K562 (cell line): ENCODE data around the gene PLPPR2. TPM values are rescaled to one million over a fixed set of nuclear protein-coding genes. Genes with fewer than 3 reads are reported as not detected.

Experiments used
- HNRNPK ChIP-seq: fragments of 200-400 bp; formaldehyde crosslinking; IDR thresholded peaks from one replicate; pipeline ENCODE4 v1.6.1; 2018; ENCODE audit warnings: mild to moderate bottlenecking, low read depth, low read length; ENCODE audit not compliant: poor library complexity, severe bottlenecking
- NFIX ChIP-seq: fragments of 250-450 bp; sonication (Bioruptor Pico); IDR thresholded peaks from 2 replicates; pipeline ENCODE4 v1.4.0; 2020; ENCODE audit warnings: low read depth, mild to moderate bottlenecking, moderate library complexity
- PHF8 ChIP-seq: fragments of 200-600 bp; sonication (generic); IDR thresholded peaks from 2 replicates; pipeline ENCODE4 v1.6.1; 2012; ENCODE audit warnings: mixed run types, mild to moderate bottlenecking, inconsistent platforms, low read length, moderate library complexity, borderline replicate concordance
- RB1 ChIP-seq: fragments of 450-650 bp; IDR thresholded peaks from 2 replicates; pipeline ENCODE4 v1.6.1; 2017; ENCODE audit warnings: low read depth, mild to moderate bottlenecking
- RFX5 ChIP-seq: IDR thresholded peaks from 2 replicates; pipeline ENCODE4 v1.6.1; 2011; ENCODE audit warnings: low read depth, mild to moderate bottlenecking, improper control_type of control experiment, low read length
- SRSF1 ChIP-seq: fragments of 200-400 bp; formaldehyde crosslinking; IDR thresholded peaks from 2 replicates; pipeline ENCODE4 v1.6.1; 2017; ENCODE audit warnings: mild to moderate bottlenecking, low read depth, low read length, moderate library complexity
- SRSF3 ChIP-seq: fragments of 200-400 bp; formaldehyde crosslinking; IDR thresholded peaks from 2 replicates; pipeline ENCODE4 v1.6.1; 2016; ENCODE audit warnings: mild to moderate bottlenecking, low read length, moderate library complexity; ENCODE audit not compliant: insufficient read depth
- SRSF7 ChIP-seq: fragments of 200-400 bp; formaldehyde crosslinking; optimal IDR thresholded peaks from 2 replicates; pipeline ENCODE3; 2017; ENCODE audit warnings: mild to moderate bottlenecking, low read depth, low read length
- TEAD4 ChIP-seq, 2 experiments: sonication (generic) in 1 of 2; formaldehyde crosslinking in 1 of 2; IDR thresholded peaks; 2 replicates each; pipeline versions ENCODE4 v1.6.1 to v1.8.0; 2012 to 2022; ENCODE audit warnings: borderline replicate concordance in 1 of 2, inconsistent platforms in 1 of 2, low read length in 1 of 2, mild to moderate bottlenecking in 1 of 2, missing genetic modification reagents in 1 of 2
- XRCC5 ChIP-seq: fragments of 200-400 bp; formaldehyde crosslinking; IDR thresholded peaks from 2 replicates; pipeline ENCODE4 v1.6.1; 2017; ENCODE audit warnings: low read depth, mild to moderate bottlenecking, low read length
- ZNF121 ChIP-seq: sonication (generic); formaldehyde crosslinking; conservative IDR thresholded peaks from 2 replicates; pipeline ENCODE4 v1.8.0; 2022; ENCODE audit warnings: missing genetic modification reagents
- ZNF175 ChIP-seq: fragments of 200-800 bp; sonication (Bioruptor generic); IDR thresholded peaks from 2 replicates; pipeline ENCODE4 v1.6.1; 2016; ENCODE audit warnings: low read depth, mild to moderate bottlenecking, missing genetic modification characterization, missing compliant biosample characterization
- ZNF778 ChIP-seq: fragments of 450-650 bp; formaldehyde crosslinking; IDR thresholded peaks from 2 replicates; pipeline ENCODE4 v1.4.0; 2020; ENCODE audit warnings: mild to moderate bottlenecking, moderate library complexity
- polyA plus RNA-seq, 8 experiments: library from polyadenylated mRNA; depleted of rRNA in 4 of 8; stranded (reverse) in 5 of 8; unstranded in 3 of 8; fragments of >200 nt; fragmentation: Nextera tagmentation in 2 of 8; fragmentation: Illumina TruSeq in 1 of 8; extraction: Ambion mirVana in 2 of 8; extraction: Trizol in 1 of 8; gene quantifications; 2 replicates each; pipeline versions ENCODE4 v1.2.1 to v1.2.3, GENCODE V29; 2011 to 2014; ENCODE audit warnings: inconsistent platforms in 1 of 8, missing spikeins in 1 of 8
- total RNA-seq, 7 experiments: library from RNA; depleted of rRNA in 6 of 7; stranded (reverse); fragments of >200 nt in 6 of 7; fragmentation: Illumina TruSeq in 2 of 7; extraction: Trizol in 2 of 7; gene quantifications; 2 replicates each; pipeline versions ENCODE4 v1.2.1 to v1.2.3, GENCODE V29; 2011 to 2021; ENCODE audit warnings: low replicate concordance in 1 of 7
- TF ChIP-seq, protein P1 (sequence below), 2 experiments: fragments of 150-350 bp in 1 of 2; IDR thresholded peaks; 2 replicates each; pipeline ENCODE4 v1.6.1; 2012 to 2016; ENCODE audit warnings: low read depth in 2 of 2, low read length in 2 of 2, mild to moderate bottlenecking in 1 of 2, moderate library complexity in 1 of 2
- TF ChIP-seq, protein P2 (sequence below): sonication (generic); formaldehyde crosslinking; IDR thresholded peaks from 2 replicates; pipeline ENCODE4 v1.9.0; 2022; ENCODE audit warnings: mild to moderate bottlenecking, missing genetic modification reagents
- TF ChIP-seq, protein P3 (sequence below), 3 experiments: fragments of 200-800 bp in 1 of 3; sonication (Bioruptor generic) in 1 of 3; sonication (generic) in 1 of 3; formaldehyde crosslinking in 1 of 3; IDR thresholded peaks; 2 replicates each; pipeline versions ENCODE4 v1.6.1 to v1.8.0; 2016 to 2022; ENCODE audit warnings: mild to moderate bottlenecking in 2 of 3, missing compliant biosample characterization in 2 of 3, missing genetic modification characterization in 2 of 3, missing genetic modification reagents in 1 of 3
- TF ChIP-seq, protein P4 (sequence below): sonication (generic); IDR thresholded peaks from 2 replicates; pipeline ENCODE4 v1.6.1; 2016
- TF ChIP-seq, protein P5 (sequence below): fragments of 450-650 bp; formaldehyde crosslinking; IDR thresholded peaks from 2 replicates; pipeline ENCODE4 v1.4.0; 2020; ENCODE audit warnings: mild to moderate bottlenecking

PLPPR2 gene
- total and polyA plus RNA-seq, 9 of the 15 experiments (the other 6 are each of a cell fraction or from before 2014, with no cell fraction given) = 0.49 to 15.9 (median 3.4) TPM

DNA sequence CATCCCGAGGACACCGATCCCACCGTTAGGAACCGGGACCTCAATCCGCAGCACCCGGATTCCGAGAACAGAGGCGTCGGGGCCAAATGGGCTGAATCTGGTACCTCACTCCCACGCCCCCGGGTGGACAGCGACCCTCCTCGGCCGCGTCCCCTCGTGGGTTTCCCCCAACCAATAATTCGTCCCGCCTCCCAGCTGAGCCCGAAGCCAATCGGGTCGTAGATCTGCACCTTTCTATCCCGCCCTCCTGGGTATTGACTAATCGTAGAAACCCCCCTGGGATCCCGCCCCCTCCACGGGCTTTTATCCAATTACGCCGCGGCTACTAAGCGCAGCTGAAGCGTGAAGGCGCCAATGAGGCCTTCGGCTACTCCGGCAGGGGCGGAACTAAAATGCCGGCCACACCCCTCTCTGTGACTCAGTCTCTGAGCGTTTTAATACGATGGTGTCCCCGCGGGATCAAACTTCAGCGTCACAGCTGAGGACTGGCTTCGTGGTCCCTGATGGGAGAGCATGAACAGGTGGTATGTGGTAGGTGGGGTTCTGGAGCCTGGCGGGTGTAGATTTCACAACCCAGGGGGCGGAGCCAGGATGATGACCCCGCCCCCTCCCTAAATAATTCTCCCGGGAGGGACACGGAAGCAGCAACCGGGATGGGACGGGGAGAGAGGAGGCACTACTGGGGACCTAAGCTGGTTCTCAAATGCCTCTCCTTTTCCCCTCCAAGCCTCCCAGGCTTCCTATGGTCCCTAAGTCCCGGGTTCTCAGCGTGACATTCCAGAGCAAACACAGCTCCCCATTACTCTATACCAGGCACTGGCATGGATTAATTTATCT lies 8.9 kb upstream of the PLPPR2 start, which contains the start of the genes CCDC159 and TMEM205 (continued):
- TF ChIP-seq, protein P1, sequence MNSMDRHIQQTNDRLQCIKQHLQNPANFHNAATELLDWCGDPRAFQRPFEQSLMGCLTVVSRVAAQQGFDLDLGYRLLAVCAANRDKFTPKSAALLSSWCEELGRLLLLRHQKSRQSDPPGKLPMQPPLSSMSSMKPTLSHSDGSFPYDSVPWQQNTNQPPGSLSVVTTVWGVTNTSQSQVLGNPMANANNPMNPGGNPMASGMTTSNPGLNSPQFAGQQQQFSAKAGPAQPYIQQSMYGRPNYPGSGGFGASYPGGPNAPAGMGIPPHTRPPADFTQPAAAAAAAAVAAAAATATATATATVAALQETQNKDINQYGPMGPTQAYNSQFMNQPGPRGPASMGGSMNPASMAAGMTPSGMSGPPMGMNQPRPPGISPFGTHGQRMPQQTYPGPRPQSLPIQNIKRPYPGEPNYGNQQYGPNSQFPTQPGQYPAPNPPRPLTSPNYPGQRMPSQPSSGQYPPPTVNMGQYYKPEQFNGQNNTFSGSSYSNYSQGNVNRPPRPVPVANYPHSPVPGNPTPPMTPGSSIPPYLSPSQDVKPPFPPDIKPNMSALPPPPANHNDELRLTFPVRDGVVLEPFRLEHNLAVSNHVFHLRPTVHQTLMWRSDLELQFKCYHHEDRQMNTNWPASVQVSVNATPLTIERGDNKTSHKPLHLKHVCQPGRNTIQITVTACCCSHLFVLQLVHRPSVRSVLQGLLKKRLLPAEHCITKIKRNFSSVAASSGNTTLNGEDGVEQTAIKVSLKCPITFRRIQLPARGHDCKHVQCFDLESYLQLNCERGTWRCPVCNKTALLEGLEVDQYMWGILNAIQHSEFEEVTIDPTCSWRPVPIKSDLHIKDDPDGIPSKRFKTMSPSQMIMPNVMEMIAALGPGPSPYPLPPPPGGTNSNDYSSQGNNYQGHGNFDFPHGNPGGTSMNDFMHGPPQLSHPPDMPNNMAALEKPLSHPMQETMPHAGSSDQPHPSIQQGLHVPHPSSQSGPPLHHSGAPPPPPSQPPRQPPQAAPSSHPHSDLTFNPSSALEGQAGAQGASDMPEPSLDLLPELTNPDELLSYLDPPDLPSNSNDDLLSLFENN (IDR thresholded peaks at IDR 0.05; ENCODE audit: low read depth in 2 of 2, low read length in 2 of 2) = no peak
- TF ChIP-seq HNRNPK (no peak), NFIX (no peak), ZNF121 (CRISPR knock-in tag) (no peak), RFX5 (no peak), RB1 (0 out of 2 replicates have a peak, but pooled peaks have one; percentile 16), ZNF778 (no peak), SRSF7 (no peak), ZNF175 (CRISPR knock-in tag) (no peak), XRCC5 (no peak; the same call in 1 of the 2 replicates), SRSF3 (no peak), SRSF1 (no peak), TEAD4 (IDR thresholded peaks at IDR 0.05; ENCODE audit: low read length) (peak; percentile 41; the same call in 1 of the 2 replicates), TEAD4 (CRISPR knock-in tag; IDR thresholded peaks at IDR 0.05; ENCODE audit: borderline replicate concordance) (no peak), PHF8 (peak; percentile 42; the same call in 1 of the 2 replicates)
- TF ChIP-seq, protein P2, sequence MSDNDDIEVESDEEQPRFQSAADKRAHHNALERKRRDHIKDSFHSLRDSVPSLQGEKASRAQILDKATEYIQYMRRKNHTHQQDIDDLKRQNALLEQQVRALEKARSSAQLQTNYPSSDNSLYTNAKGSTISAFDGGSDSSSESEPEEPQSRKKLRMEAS (CRISPR knock-in tag) = peak; percentile 74
- TF ChIP-seq, protein P3, sequence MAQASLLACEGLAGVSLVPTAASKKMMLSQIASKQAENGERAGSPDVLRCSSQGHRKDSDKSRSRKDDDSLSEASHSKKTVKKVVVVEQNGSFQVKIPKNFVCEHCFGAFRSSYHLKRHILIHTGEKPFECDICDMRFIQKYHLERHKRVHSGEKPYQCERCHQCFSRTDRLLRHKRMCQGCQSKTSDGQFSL (CRISPR knock-in tag; IDR thresholded peaks at IDR 0.05) = no peak
- TF ChIP-seq, protein P3 (tag; IDR thresholded peaks at IDR 0.05) = no peak
- TF ChIP-seq, protein P4, sequence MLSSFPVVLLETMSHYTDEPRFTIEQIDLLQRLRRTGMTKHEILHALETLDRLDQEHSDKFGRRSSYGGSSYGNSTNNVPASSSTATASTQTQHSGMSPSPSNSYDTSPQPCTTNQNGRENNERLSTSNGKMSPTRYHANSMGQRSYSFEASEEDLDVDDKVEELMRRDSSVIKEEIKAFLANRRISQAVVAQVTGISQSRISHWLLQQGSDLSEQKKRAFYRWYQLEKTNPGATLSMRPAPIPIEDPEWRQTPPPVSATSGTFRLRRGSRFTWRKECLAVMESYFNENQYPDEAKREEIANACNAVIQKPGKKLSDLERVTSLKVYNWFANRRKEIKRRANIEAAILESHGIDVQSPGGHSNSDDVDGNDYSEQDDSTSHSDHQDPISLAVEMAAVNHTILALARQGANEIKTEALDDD = no peak
- TF ChIP-seq, protein P5, sequence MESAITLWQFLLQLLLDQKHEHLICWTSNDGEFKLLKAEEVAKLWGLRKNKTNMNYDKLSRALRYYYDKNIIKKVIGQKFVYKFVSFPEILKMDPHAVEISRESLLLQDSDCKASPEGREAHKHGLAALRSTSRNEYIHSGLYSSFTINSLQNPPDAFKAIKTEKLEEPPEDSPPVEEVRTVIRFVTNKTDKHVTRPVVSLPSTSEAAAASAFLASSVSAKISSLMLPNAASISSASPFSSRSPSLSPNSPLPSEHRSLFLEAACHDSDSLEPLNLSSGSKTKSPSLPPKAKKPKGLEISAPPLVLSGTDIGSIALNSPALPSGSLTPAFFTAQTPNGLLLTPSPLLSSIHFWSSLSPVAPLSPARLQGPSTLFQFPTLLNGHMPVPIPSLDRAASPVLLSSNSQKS (CRISPR knock-in tag) = no peak
